DLD1 (cell line): ENCODE data around the gene CATSPER1.
"Not testable (repeated sequence)": the region's sequence is repeated elsewhere in the genome, so short reads cannot be mapped to it uniquely, and the experiment has no call there.

Experiments used
- in situ Hi-C: cut with HindIII; loops from 2 replicates; pipeline ENCODE4 v1.10.0; 2017; ENCODE audit warnings: low sequenced_read_pairs

The CATSPER1 gene

DNA sequence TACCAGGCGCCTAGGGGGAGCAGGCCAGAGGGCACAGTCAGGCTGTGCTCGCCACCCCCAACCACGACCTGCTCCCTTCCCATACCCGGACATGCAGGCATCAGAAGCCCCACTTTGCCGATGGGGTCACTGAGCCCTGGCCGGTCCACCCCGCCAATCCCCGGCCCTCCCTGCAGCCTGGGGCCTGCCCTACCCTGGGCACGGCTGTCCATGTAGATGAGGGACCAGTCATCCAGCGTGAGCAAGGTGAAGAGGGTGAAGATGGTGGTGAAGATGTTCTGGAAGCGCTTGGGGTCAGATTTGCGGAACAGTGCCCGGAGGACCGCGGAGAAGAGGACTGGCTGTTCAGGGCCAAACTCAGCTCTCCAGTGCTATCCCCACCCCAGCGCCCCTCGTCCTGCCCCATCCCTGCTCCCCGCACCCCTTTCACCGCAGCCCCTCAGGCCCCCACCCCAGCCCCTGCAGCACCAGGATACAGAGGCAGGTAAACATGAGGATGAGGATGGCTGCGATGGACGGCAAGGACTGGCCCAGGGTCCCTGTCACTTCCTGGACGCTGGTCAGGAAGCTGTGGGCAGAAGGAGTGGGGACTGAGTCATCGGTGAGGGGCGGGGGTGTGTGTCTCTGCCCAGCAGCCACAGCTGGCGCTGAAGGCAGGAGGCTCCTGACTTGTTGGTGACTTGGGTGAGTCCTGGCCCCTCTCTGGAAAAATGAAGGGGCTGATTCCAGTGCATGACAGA is 5.5 kb downstream of the CATSPER1 start:
- in situ Hi-C loops = no loop called here

DNA sequence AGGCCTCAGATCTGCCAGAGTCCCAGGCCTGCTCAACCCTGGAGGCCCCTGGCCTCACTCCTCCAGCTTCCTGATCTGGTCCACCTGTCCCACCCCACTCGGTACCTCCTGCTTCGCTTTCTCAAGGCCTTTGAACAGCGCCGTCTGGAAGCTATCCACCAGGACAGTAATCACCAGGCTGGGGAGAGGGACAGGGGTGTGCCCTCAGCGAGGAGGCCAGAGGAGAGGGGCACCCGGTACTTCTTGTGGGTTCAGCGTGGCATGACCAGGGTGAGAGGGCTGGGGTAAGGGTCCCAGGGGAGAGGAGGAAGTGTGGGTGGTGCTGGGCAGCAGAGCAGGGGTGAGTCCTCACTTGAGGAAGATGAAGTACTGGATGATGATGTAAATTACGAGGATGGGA is 6.1 kb downstream of the CATSPER1 start:
- in situ Hi-C loops = no loop called here

DNA sequence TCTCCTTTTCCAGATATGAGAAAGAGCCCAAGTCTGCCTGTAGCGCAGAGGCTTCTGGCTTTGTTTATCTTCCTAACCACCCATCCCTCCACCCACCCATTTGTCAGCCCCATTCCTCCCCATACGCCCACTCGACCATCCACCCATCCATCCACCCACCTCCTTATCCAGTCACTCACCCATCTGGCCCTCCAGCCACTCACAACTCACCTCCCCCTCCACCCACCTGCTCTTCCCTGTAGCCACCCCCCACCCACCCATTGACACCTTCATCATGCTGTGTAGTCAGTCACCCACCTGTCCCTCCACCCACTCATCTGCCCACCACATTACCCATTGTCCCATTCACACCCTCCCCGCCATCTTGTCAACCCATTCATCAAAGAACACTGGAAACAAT is 9.0 kb downstream of the CATSPER1 start:
- in situ Hi-C loops = no loop called here

DNA sequence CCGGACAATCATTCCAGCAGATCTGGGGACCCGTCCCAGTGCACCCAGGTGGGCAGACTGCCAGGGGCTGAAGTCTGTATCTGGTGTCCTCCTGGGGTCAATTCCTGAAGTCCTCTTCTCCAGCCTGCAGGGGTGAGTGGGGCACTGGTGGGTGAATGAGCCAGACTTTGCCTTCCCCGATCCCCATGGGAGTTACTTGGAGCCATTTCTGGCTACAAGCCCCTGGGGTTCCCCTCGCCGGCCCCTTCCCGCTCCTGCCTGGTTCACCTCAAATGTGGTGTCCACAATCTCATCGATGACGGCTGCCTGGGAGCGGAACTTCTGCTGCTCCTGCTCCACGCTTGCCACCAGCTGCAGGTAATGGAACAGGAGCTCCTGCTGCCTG is 9.5 kb downstream of the CATSPER1 start:
- in situ Hi-C loops = no loop called here

DNA sequence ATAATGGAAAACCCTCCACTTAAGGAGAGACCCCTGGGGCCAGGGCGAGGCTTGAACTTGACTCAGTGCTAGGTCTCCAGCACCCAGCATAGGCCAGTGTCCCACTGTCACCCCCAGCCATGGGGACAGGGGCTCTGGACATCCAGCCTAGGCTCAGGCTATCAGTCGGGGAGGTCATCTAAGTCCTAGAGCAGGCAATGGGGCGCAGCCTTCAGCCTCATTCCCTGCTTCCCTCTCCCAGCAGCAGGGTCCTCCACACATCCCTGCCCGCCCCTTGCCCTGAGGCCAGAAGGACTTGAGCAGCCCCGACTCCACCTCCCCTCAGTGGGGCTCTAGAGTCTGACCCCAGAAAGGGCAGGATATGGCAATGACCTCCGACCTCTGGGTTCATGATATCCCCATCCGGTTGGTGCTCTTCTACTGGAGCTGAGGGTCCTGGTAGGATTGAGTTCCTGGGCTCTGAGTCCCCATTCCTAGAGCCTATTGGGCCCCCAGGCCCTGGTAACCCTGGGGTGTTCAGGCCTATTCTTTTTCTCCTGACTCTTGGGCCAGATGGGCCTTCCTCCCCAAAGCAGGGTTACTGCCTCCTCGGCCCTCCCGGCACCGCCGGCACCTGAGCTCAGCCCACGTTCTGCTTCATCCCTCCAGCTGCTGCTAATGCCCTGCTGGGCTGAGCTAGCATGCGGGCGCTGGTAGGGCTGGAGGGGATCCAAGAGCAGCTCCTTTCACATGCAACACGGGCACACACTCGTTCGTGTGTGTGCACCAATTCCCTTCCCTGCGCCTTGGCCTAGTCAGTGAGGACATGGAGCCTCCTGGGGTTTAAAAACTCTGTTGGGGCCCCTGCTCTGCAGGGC is 10.1 kb downstream of the CATSPER1 start:
- in situ Hi-C loops = no loop called here

DNA sequence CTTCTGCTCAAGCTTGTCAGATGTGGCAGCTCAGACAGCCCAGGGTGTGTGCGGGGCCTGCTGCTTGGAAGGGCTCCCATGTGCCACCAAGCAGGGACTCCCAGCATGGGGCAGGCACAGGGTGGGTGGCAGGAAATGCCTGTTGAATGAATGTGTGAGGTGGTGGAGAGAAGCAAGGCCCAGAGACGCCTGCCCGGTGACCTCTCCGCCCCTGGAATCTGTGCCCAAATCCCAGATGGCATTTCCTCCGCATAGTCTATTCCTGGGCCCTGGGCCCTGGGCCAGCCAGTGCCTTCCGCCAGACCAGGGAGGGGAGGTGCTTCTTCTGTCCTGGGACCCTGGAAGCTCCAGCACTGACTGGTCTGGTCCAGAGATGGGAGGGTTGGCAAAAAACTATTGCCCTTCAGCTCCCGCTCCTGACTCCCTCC is 10.8 kb downstream of the CATSPER1 start:
- in situ Hi-C loops = no loop called here

DNA sequence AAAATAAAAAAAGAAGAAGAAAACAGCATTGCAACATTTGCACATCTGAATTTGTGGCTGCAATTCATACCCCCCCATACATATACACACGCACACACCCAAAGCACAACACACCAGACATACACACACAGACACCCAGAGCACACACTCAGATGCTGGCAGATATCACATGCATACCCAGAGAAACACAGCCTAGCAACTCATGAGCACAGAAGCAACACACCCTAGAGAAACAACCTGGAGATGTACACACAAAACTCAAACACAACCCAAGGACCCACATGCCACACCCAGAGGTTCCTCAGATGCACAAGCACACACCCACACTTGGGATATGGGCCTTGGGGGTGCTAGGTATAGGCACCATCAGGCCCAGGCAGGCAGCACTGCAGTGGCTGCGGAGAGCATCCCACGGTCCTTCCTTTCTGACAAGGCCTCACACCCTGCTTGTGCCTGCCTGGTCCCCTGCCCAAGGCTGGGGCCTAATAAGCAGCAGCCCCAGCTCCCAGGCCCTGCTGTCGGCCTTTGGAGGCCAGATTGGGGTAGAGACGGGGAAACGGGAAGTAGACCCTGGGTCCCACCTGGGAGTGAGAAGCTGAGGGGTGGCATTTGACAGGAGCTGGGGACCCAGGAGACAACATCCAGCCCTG is 11.3 kb downstream of the CATSPER1 start:
- in situ Hi-C loops = no loop called here

DNA sequence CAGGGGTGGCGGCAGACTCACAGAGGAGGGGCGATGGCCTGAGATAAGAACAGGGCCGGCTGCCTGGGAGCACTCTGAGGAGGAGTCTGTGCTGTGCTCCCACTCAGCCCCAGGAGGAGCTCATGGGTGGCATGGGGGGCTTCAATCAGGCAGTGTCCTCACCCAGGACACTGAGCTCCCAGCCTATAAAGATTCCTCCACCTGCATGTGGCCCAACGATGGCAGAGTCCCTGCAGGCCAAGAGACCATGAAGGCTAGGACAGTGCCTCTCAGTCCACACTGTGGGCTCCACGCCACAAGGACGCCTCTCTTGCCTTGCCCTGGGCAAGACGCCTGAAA is 12.5 kb downstream of the CATSPER1 start:
- in situ Hi-C loops = no loop called here

DNA sequence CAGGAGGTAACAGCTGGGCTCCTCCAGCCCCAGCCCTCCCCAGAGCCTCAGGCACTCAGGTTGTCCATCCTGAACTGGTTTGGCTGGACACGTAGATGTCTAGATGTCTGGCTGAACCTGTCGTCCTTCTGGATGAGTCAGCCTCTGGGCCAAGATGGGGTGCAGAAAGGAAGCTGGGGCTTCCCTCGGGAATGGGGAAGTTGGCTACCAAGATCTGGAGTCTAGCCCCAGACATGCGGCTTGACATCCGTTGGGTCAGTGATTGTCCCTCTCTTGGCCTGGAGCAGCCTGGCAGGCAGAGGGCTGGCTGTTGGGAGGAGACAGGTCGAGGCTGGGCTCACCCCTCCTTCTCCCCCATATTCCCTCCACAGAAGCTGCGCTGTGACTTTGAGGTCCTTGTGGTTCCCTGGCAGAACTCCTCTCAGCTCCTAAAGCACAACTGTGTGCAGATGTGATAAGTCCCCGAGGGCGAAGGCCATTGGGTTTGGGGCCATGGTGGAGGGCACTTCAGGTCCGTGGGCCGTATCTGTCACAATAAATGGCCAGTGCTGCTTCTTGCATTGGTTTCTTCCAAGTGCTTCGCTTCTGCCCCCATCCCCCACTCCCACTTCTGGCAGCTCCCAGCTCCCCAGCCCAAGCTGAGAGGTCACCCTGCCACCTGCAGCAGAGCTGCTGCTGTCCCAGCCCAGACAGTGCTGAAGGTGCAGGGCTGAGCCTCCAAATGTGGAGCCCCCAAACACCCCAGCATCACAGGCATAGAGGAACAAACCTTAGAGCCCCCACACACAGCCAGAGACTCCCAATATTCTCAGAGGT is 13.1 kb downstream of the CATSPER1 start:
- in situ Hi-C loops = no loop called here

DNA sequence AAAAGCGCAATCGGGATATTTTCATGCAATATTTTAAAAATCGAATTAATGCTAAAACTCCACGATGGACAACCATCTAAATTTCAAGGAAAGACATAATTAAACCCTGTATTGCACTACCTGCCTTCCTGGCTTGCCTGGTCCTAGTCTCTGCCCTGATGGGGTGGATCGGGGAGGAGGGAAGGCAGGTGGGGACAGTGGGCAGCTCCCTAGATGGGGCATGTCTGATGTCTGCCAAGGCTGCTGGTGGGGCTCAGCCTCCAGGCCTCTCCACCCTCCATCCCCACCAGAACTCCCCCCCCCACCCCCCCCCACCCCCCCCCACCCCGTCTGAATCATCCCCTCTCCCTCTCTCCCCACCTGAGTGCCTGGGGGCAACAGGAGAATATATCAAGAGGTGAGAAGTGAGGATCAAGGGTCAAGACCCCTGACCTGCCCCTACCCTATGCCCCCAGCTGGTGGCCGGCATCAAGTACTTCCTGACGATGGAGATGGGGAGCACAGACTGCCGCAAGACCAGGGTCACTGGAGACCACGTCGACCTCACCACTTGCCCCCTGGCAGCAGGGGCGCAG is 13.8 kb downstream of the CATSPER1 start:
- in situ Hi-C loops = no loop called here

DNA sequence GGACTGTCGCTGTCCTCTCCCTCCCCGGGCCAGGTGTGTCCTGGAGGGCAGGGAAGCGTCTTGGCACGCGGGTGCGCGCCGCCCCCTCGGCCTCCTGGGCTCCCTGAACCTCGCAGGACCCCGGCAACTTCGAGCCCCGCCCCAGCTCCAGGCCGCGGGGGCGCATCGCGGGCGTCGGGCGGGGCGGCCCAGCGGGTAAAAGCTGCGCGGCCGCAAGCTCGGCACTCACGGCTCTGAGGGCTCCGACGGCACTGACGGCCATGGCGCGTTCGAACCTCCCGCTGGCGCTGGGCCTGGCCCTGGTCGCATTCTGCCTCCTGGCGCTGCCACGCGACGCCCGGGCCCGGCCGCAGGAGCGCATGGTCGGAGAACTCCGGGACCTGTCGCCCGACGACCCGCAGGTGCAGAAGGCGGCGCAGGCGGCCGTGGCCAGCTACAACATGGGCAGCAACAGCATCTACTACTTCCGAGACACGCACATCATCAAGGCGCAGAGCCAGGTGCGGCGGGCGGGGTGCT is 14.4 kb downstream of the CATSPER1 start, which contains the start of gene CST6:
CST6 (plus strand) TSS at position 224 of the 519 bp plus-strand sequence; CDS start at position 261, 37 bp downstream.
- in situ Hi-C loops = no loop called here

DNA sequence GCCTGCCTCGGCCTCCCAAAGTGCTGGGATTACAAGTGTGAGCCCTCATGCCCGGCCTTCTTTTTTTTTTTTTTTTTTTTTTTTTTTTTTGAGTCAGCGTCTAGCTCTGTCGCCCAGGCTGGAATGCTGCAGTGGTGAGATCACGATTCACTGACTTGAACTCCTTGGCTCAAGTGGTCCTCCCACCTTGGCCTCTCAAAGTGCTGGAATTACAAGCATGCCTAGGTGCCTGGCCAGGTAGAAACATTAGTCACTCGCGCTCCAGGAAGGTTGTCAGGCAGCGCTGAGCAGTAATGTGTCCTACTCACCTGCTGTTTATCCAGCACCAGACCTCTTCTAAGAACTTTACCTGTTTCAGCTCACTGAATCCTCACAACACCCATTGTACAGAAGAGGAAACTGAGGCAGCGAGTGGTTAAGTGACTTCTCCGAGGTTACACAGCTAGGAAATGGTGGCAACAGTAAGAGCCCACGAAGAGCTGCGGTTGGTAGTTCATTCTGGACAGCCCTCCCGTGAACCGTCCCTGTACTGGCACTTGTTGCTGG is 15.0 kb downstream of the CATSPER1 start:
- in situ Hi-C loops = no loop called here

DNA sequence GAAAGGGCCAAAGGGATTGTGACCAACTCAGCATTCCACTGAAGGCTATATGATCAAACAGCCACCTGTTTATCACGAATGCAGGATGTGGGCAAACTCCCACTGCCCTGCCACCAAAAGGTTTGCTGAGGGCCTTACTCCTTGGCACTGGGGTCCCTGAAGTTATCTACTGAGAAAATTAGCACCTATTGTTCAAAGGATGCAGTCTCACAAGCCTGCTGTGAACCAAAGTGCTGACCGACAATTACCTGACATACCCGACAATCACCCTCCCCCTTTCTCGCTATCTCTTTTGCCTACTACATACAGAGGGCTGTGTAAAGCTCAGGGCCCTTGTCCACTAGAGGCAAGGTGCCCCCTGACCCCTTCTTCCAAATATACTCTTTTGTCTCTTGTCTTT is 16.2 kb downstream of the CATSPER1 start:
- in situ Hi-C loops = not testable (repeated sequence)

DNA sequence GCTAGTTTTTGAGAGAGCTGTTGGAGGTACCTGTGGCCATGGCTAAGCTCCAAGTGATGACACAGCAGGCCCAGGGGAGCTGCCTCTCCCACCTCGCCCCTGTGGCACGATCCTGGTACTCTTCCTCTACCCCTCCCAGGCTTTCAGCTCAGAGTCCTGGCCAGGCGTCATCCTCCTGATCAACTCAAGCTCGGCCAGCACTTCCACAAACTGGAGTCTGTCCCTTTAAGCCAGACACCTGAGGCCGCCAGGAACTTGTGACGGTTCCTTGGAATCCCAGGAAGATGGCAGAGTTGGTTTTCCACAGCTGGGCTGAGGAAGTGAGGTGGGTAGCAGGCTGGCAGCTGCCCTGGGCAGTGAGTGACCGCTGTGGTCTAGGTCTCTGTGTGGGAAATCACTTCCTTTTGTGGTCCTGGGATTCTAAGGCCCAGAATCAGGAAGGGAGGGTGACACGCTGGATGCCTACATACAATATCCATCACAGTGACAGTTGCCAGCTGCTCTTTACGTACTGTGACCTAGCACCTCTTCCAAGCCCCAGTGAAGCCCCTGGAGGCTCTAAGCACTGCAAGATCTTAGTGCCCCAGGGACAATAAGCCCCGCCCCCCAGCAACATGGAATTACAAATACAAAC is 17.7 kb downstream of the CATSPER1 start:
- in situ Hi-C loops = no loop called here

DNA sequence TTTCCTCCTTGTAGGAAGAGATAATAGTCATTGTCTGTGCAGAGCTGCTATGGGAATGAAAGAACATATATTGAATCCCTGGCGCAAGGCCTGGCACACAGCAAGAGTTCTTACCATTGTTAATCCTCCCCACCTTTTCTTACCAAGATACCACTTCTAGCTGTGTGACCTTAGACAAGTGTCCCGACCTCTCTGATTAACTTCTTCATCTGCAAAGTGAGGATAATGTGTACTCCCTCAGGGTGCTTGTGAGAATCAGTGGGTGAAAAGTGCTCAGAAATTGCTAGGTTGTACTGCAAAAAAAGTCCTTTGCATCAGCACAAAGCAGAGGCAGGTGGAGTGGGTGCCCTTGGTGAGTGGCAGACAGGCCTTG is 18.2 kb downstream of the CATSPER1 start:
- in situ Hi-C loops = no loop called here

DNA sequence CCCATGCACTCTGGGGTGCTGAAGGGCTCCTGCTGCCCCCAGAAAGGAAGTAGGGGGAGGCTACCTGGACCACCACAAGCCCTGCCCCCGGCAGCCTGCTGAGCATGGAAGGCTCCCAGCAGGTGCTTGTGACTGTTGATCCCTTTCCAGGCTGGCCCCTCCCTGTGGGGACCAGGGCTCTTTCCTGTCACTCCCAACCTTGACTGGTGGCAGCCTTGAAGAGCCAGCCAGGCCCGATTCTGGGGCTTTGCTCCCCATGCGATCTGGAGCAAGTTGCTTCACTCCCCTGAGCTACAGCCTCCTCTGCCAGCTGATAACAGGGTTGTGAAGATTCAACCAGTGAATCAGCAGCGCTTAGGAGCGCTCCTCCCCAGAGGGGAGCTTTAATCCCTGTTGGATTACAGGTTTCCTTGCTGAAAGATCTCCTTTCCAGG is 19.1 kb downstream of the CATSPER1 start:
- in situ Hi-C loops = no loop called here

DNA sequence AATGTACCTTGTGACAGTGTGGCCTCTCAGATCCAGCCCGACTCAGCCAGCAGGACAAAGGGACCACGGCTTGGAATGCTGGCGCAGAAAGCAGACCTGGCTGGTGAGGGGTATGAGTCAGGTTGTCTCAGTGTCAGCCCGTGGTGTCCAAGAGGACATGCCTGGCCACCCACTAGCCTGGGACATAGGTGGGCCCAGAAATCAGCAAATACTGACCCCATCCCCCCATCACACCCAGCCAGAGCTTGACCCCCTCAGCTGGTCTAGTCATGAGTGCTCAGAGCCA is 19.4 kb downstream of the CATSPER1 start:
- in situ Hi-C loops = no loop called here

DNA sequence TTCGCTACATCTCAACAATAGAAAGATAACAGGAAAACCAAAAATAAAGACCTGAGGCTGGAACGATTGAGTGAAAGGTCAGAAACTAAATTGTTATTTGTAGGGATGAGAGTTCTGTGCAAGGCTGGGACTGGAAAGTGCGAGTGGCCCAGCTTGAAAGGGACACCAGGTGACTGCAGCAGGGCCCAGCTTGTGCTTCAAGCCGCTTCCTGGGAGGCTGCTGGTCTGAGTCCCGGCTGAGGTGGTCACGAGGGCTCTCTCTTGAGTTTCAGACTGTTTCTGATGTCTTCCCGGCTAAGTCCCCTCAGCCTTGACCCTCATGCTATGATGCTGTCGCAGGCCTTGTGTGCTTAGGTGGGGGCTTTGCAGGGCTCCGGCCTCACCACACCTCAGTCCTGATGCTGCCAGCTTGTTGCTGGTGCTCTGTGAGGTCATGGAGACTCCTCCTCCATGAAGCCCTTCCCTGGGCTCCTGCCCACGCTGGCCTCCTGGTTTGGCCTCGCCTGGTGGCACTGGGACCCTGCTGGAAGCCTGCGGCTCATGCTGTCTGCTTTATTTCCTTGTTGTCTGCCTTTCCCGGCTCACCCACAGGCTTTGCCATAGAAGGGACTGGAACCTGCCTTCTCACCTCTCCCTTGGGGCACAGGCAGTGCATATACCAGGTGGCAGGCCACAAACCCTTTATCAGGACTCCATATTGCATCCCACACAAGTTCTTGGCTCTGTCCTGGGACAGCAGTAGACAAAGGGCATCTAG is 20.0 kb downstream of the CATSPER1 start:
- in situ Hi-C loops = no loop called here

DNA sequence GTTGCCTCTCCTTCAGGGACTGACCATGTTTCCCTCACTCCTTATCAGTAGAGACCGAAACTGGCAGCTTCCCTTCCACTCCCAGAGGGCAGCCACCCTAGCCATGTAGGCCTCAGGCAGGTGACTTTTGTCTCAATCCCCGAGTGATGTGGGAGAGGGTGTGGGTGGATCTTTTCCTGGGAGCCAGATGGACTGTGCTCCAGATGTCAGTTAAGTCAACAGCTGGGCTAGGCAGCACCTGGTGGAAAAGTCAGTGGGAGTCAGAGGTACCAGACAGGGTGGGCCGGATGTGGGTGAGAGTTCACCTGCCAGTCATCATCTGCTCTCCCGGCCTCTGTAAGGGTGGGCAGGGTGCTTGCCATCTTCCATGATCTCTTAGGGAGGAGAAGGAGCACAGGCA is 22.1 kb downstream of the CATSPER1 start:
- in situ Hi-C loops = no loop called here
